HepG2 (cell line): ENCODE measurements around the gene TFF2. TPM values are rescaled to one million over a fixed set of nuclear protein-coding genes. Genes with fewer than 3 reads are reported as not detected.

ENCODE experiments used
- CEBPG ChIP-seq: IDR thresholded peaks from 2 replicates; pipeline ENCODE4 v1.6.1; 2016
- EP300 ChIP-seq, 3 experiments: sonication (generic) in 1 of 3; formaldehyde crosslinking in 1 of 3; IDR thresholded peaks; 2 replicates each; pipeline versions ENCODE4 v1.5.1 to v1.6.1; 2011 to 2020; ENCODE audit warnings: low read depth in 2 of 3, low read length in 2 of 3, borderline replicate concordance in 1 of 3, improper control_type of control experiment in 1 of 3, mild to moderate bottlenecking in 1 of 3, missing genetic modification reagents in 1 of 3, moderate library complexity in 1 of 3
- FOXA1 ChIP-seq, 2 experiments: fragments of 450-650 bp in 1 of 2; sonication (generic) in 1 of 2; formaldehyde crosslinking in 1 of 2; IDR thresholded peaks; 2 replicates each; pipeline versions ENCODE4 v1.4.0 to v1.6.1; 2016 to 2020; ENCODE audit warnings: missing genetic modification reagents in 1 of 2
- FOXO1 ChIP-seq: sonication (generic); formaldehyde crosslinking; IDR thresholded peaks from 2 replicates; pipeline ENCODE4 v1.4.0; 2020; ENCODE audit warnings: missing genetic modification reagents
- HES4 ChIP-seq: sonication (generic); formaldehyde crosslinking; IDR thresholded peaks from 2 replicates; pipeline ENCODE4 v1.9.0; 2021; ENCODE audit warnings: mild to moderate bottlenecking, missing genetic modification reagents, borderline replicate concordance
- HMG20B ChIP-seq: conservative IDR thresholded peaks from 2 replicates; pipeline ENCODE4 v1.6.1; 2016; ENCODE audit warnings: missing genetic modification reagents, missing compliant biosample characterization
- HNRNPLL ChIP-seq: fragments of 200-400 bp; formaldehyde crosslinking; IDR thresholded peaks from 2 replicates; pipeline ENCODE4 v1.6.1; 2017; ENCODE audit warnings: mild to moderate bottlenecking, low read depth, low read length; ENCODE audit not compliant: poor library complexity, severe bottlenecking
- JDP2 ChIP-seq: sonication (generic); formaldehyde crosslinking; IDR thresholded peaks from 2 replicates; pipeline ENCODE4 v1.8.1; 2022; ENCODE audit warnings: missing genetic modification reagents, borderline replicate concordance
- KDM3A ChIP-seq: IDR thresholded peaks from 2 replicates; pipeline ENCODE4 v1.6.1; 2018; ENCODE audit warnings: low read depth, missing compliant biosample characterization
- MAFF ChIP-seq: IDR thresholded peaks from 2 replicates; pipeline ENCODE4 v1.6.1; 2011; ENCODE audit warnings: low read depth, low read length, improper control_type of control experiment
- MIER2 ChIP-seq: IDR thresholded peaks from 2 replicates; pipeline ENCODE4 v1.6.1; 2016; ENCODE audit warnings: missing biosample characterization, missing genetic modification reagents
- MXI1 ChIP-seq: IDR thresholded peaks from 3 replicates; pipeline ENCODE4 v1.6.1; 2012; ENCODE audit warnings: low read depth, low read length, inconsistent platforms, borderline replicate concordance
- POLR2G ChIP-seq: fragments of 200-400 bp; formaldehyde crosslinking; IDR thresholded peaks from 2 replicates; pipeline ENCODE4 v1.6.1; 2018; ENCODE audit warnings: mild to moderate bottlenecking, low read depth, low read length, moderate library complexity
- SALL1 ChIP-seq: sonication (generic); formaldehyde crosslinking; IDR thresholded peaks from 2 replicates; pipeline ENCODE4 v1.8.0; 2022; ENCODE audit warnings: mild to moderate bottlenecking, missing genetic modification reagents
- SIX1 ChIP-seq: sonication (generic); formaldehyde crosslinking; IDR thresholded peaks from 2 replicates; pipeline ENCODE4 v1.4.0; 2020; ENCODE audit warnings: missing genetic modification reagents, borderline replicate concordance
- SNAPC4 ChIP-seq: sonication (generic); formaldehyde crosslinking; IDR thresholded peaks from 2 replicates; pipeline ENCODE4 v1.4.0; 2020; ENCODE audit warnings: mild to moderate bottlenecking, missing genetic modification reagents
- SNAPC5 ChIP-seq: sonication (generic); formaldehyde crosslinking; IDR thresholded peaks from 2 replicates; pipeline ENCODE4 v1.8.1; 2023; ENCODE audit warnings: mild to moderate bottlenecking, missing genetic modification reagents, borderline replicate concordance
- YY1 ChIP-seq: IDR thresholded peaks from 2 replicates; pipeline ENCODE4 v1.6.1; 2011; ENCODE audit warnings: low read length, low read depth, moderate library complexity, mild to moderate bottlenecking; ENCODE audit not compliant: insufficient read depth, insufficient replicate concordance
- ZFP37 ChIP-seq: sonication (generic); formaldehyde crosslinking; IDR thresholded peaks from 2 replicates; pipeline ENCODE4 v1.4.0; 2020; ENCODE audit warnings: missing genetic modification reagents, borderline replicate concordance
- ZNF138 ChIP-seq: sonication (generic); formaldehyde crosslinking; IDR thresholded peaks from 2 replicates; pipeline ENCODE4 v1.5.0; 2020; ENCODE audit warnings: mild to moderate bottlenecking, low read depth, missing genetic modification reagents
- ZNF143 ChIP-seq: sonication (generic); formaldehyde crosslinking; IDR thresholded peaks from 2 replicates; pipeline ENCODE4 v1.4.0; 2020; ENCODE audit warnings: missing genetic modification reagents
- ZNF232 ChIP-seq: sonication (generic); formaldehyde crosslinking; IDR thresholded peaks from 2 replicates; pipeline ENCODE4 v1.4.0; 2020; ENCODE audit warnings: missing genetic modification reagents, borderline replicate concordance
- ZSCAN21 ChIP-seq: sonication (generic); formaldehyde crosslinking; IDR thresholded peaks from 2 replicates; pipeline ENCODE4 v1.8.0; 2022; ENCODE audit warnings: mild to moderate bottlenecking, missing genetic modification reagents, moderate library complexity, borderline replicate concordance
- polyA plus RNA-seq, 8 experiments: library from polyadenylated mRNA; depleted of rRNA in 3 of 8; stranded (reverse) in 7 of 8; unstranded in 1 of 8; fragments of >200 nt; fragmentation: Illumina TruSeq in 4 of 8; extraction: Trizol in 4 of 8; gene quantifications; 2 replicates each; pipeline versions ENCODE4 v1.2.1 to v1.2.3, GENCODE V29; 2011 to 2016; ENCODE audit warnings: low read depth in 4 of 8, missing spikeins in 1 of 8, mixed read lengths in 1 of 8; ENCODE audit not compliant: insufficient read depth in 1 of 8
- total RNA-seq, 5 experiments: library from RNA; depleted of rRNA; stranded (reverse); fragments of >200 nt; fragmentation: Illumina TruSeq; extraction: Trizol; gene quantifications; 2 replicates each; pipeline ENCODE4 v1.2.3, GENCODE V29; 2016; ENCODE audit warnings: low read depth in 1 of 5
- TF ChIP-seq, protein P1 (sequence below): sonication (generic); formaldehyde crosslinking; IDR thresholded peaks from 2 replicates; pipeline ENCODE4 v1.4.0; 2020; ENCODE audit warnings: missing genetic modification reagents, borderline replicate concordance

Gene TFF2
- total and polyA plus RNA-seq, 2 of the 13 experiments (the other 11 are each of a cell fraction or from before 2014, with no cell fraction given): 1.5 TPM; not detected in 1

DNA sequence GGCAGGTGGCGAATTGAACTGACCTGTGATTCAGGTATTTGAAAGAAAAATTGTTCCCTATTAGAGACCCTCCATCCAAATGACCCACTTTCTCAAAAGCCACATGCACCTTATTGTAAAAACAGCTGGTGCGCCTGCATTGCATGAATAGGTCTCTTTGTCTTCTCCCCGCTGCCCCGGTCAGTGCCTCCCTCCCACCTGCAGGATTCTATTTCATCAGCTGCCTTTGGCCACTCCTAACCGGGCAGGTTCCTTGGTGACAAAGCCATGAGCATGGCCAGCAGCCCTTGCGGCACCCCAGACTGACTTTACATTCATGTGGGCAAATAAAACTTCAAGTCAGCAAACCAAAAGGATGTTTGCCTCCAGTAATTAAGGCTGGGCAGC lies 38.6 kb upstream of the TFF2 start (continued):
- TF ChIP-seq SALL1 (CRISPR knock-in tag) (peak; percentile 56; the same call in 1 of the 2 replicates), MAFF (0 out of 2 replicates have a peak, but pooled peaks have one; percentile 5), HES4 (CRISPR knock-in tag) (no peak), MXI1 (peak; percentile 21; the same call in 1 of the 3 replicates), SNAPC5 (CRISPR knock-in tag) (no peak), SIX1 (CRISPR knock-in tag) (peak; percentile 49; the same call in 1 of the 2 replicates), HMG20B (CRISPR knock-in tag) (0 out of 2 replicates have a peak, but pooled peaks have one; percentile 24), FOXA1 (IDR thresholded peaks at IDR 0.05) (no peak), FOXA1 (CRISPR knock-in tag; IDR thresholded peaks at IDR 0.05) (peak; percentile 46; the same call in 1 of the 2 replicates), EP300 (IDR thresholded peaks at IDR 0.05; ENCODE audit: low read depth in 2 of 2, low read length in 2 of 2) (peak in 1 of 2 experiments; percentile 42; a peak in 1 of 4 replicates), EP300 (CRISPR knock-in tag; IDR thresholded peaks at IDR 0.05; ENCODE audit: borderline replicate concordance) (no peak), ZNF138 (CRISPR knock-in tag) (no peak), ZSCAN21 (no peak), YY1 (peak; percentile 10), HNRNPLL (no peak), ZNF143 (peak; percentile 64; the same call in 1 of the 2 replicates), SNAPC4 (CRISPR knock-in tag) (0 out of 2 replicates have a peak, but pooled peaks have one; percentile 5), MIER2 (CRISPR knock-in tag) (no peak), ZFP37 (no peak), POLR2G (peak; percentile 55), JDP2 (CRISPR knock-in tag) (no peak), KDM3A (0 out of 2 replicates have a peak, but pooled peaks have one; percentile 10), FOXO1 (CRISPR knock-in tag) (peak; percentile 10; the same call in 1 of the 2 replicates), CEBPG (peak; percentile 87), ZNF232 (CRISPR knock-in tag) (0 out of 2 replicates have a peak, but pooled peaks have one; percentile 11)
- TF ChIP-seq, protein P1, sequence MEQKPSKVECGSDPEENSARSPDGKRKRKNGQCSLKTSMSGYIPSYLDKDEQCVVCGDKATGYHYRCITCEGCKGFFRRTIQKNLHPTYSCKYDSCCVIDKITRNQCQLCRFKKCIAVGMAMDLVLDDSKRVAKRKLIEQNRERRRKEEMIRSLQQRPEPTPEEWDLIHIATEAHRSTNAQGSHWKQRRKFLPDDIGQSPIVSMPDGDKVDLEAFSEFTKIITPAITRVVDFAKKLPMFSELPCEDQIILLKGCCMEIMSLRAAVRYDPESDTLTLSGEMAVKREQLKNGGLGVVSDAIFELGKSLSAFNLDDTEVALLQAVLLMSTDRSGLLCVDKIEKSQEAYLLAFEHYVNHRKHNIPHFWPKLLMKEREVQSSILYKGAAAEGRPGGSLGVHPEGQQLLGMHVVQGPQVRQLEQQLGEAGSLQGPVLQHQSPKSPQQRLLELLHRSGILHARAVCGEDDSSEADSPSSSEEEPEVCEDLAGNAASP: peak; percentile 55; the same call in 1 of the 2 replicates
